ENCODE measurements around the gene WDR82. TPM values are rescaled to one million over a fixed set of nuclear protein-coding genes. Genes with fewer than 3 reads are reported as not detected.

WDR82 gene
- total and polyA plus RNA-seq, 9 of the 15 experiments (the other 6 are each of a cell fraction or from before 2014, with no cell fraction given), result 6.4 to 62.9 (median 37.1) TPM

DNA sequence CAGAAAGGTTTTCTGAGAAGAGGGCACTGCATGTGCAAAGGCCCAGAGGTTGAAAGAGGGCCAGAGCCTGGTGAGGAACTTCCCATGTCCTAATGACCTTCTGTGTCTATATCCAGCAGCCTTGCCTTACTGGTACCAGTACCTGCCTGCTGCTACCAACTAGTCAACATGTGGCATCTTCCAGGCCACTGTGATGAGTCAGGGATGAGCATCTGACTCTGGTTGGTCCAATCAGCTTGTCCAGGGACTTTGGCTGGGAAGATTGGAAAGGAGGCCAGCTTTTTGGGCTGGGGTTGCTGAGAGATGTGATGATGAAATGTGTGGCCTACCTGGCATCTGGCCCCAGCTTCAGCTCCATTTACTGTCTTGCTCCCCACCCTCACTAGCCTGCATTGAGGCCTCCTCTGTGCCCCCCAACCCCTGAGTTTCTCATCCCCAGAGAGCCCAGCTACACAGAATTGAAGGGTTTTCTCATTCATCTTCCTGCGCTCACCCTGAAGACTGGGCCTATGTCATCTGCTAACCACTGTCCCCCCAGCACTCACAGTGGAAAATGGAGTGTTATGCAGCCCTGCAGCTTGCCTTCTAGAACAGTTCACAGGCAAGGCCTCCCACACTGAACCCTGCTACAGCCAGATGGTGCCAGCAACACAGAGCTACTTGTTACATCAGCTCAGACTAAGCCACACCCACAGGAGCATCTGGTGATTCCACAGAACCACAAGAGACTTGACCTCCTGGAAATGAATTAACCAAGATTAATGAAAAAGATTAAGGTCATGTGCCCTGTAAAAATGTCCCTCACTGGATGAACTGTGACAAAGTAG, 38.2 kb downstream of the WDR82 start (continued):
- TF ChIP-seq REST (IDR thresholded peaks at IDR 0.05; ENCODE audit: borderline replicate concordance), result peak; percentile 92
- no peak for TF ChIP-seq REST (CRISPR knock-in tag; IDR thresholded peaks at IDR 0.05; ENCODE audit: low read depth)
- 0 out of 2 replicates have a peak, but pooled peaks have one; percentile 24 for TF ChIP-seq GABPB2 (CRISPR knock-in tag; conservative IDR thresholded peaks at IDR 0.05)
- TF ChIP-seq, protein P1, sequence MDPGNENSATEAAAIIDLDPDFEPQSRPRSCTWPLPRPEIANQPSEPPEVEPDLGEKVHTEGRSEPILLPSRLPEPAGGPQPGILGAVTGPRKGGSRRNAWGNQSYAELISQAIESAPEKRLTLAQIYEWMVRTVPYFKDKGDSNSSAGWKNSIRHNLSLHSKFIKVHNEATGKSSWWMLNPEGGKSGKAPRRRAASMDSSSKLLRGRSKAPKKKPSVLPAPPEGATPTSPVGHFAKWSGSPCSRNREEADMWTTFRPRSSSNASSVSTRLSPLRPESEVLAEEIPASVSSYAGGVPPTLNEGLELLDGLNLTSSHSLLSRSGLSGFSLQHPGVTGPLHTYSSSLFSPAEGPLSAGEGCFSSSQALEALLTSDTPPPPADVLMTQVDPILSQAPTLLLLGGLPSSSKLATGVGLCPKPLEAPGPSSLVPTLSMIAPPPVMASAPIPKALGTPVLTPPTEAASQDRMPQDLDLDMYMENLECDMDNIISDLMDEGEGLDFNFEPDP (CRISPR knock-in tag; IDR thresholded peaks at IDR 0.05), result no peak
- TF ChIP-seq POLR2A (conservative IDR thresholded peaks at IDR 0.05), result peak; percentile 41; the same call in 1 of the 2 replicates
- no peak for TF ChIP-seq ATF1 (CRISPR knock-in tag; IDR thresholded peaks at IDR 0.05)
- 0 out of 2 replicates have a peak, but pooled peaks have one; percentile 14 for TF ChIP-seq ATF1 (tag; IDR thresholded peaks at IDR 0.05)
- TF ChIP-seq ZNF696 (CRISPR knock-in tag; conservative IDR thresholded peaks at IDR 0.05), result no peak
- TF ChIP-seq, protein P2, sequence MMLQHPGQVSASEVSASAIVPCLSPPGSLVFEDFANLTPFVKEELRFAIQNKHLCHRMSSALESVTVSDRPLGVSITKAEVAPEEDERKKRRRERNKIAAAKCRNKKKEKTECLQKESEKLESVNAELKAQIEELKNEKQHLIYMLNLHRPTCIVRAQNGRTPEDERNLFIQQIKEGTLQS (IDR thresholded peaks at IDR 0.05), result peak; percentile 79
- TF ChIP-seq, protein P2 (CRISPR knock-in tag; conservative IDR thresholded peaks at IDR 0.05), result no peak
- TF ChIP-seq ZNF41 (CRISPR knock-in tag; conservative IDR thresholded peaks at IDR 0.05), result no peak
